Type B pancreatic cell (in vitro differentiated cells): ENCODE data around the gene PITPNM2. TPM values are rescaled to one million over a fixed set of nuclear protein-coding genes. Genes with fewer than 3 reads are reported as not detected.

Experiments
- DNase-seq: peaks from one replicate; pipeline ENCODE4 v3.0.0; 2021; ENCODE audit warnings: mixed read lengths; ENCODE audit not compliant: unreplicated experiment; ENCODE audit errors: extremely low spot score
- H3K27ac Mint-ChIP-seq: 2 replicates; pipeline ENCODE4 v1.8.0; 2021; ENCODE audit warnings: mild to moderate bottlenecking, mixed read lengths
- H3K27me3 Mint-ChIP-seq: 2 replicates; pipeline ENCODE4 v1.8.0; 2021; ENCODE audit warnings: mixed read lengths
- H3K36me3 Mint-ChIP-seq: 2 replicates; pipeline ENCODE4 v1.8.0; 2021; ENCODE audit warnings: mixed read lengths
- H3K4me1 Mint-ChIP-seq: one replicate; pipeline ENCODE4 v1.8.0; 2021; ENCODE audit warnings: mixed read lengths; ENCODE audit not compliant: unreplicated experiment
- H3K4me3 Mint-ChIP-seq: 2 replicates; pipeline ENCODE4 v1.8.0; 2021; ENCODE audit warnings: mild to moderate bottlenecking, mixed read lengths
- H3K9me3 Mint-ChIP-seq: 2 replicates; pipeline ENCODE4 v1.8.0; 2021; ENCODE audit warnings: mixed read lengths
- CTCF ChIP-seq: fragments of 200-600 bp; sonication (generic); conservative IDR thresholded peaks from 2 replicates; pipeline ENCODE4 v1.5.0; 2021; ENCODE audit warnings: antibody characterized with exemption, mild to moderate bottlenecking
- total RNA-seq: library from RNA; stranded (reverse); gene quantifications from 2 replicates; pipeline ENCODE4 v1.2.1, GENCODE V29; 2021; ENCODE audit warnings: low replicate concordance

The PITPNM2 gene
- total RNA-seq, 1 donor from 2014 or later, result 6.8 TPM

- TF ChIP-seq CTCF, result no peak
- peaks cover 11% of the 10 kb centered on the region for H3K36me3 Mint-ChIP-seq
- no peaks in the 10 kb centered on the region for H3K27me3 Mint-ChIP-seq
- H3K4me1 Mint-ChIP-seq, result no peaks in the 10 kb centered on the region
- no peak overlapping the region for H3K27ac Mint-ChIP-seq
- no peak for DNase-seq
- no peaks in the 10 kb centered on the region for H3K9me3 Mint-ChIP-seq
- no peak overlapping the region for H3K4me3 Mint-ChIP-seq
Measured at GRCh38 chr12:123171967-123172366, 21.1 kb upstream of the PITPNM2 start.

- Mint-ChIP-seq H3K36me3 (peaks cover 9% of the 10 kb centered on the region), H3K4me3 (no peak overlapping the region), H3K9me3 (no peaks in the 10 kb centered on the region), H3K27ac (no peak overlapping the region), H3K27me3 (no peaks in the 10 kb centered on the region), H3K4me1 (no peaks in the 10 kb centered on the region)
- TF ChIP-seq CTCF, result no peak
- DNase-seq, result no peak
Measured at GRCh38 chr12:123167329-123167728, 16.4 kb upstream of the PITPNM2 start.

- Mint-ChIP-seq H3K9me3 (no peaks in the 10 kb centered on the region), H3K36me3 (peaks cover 9% of the 10 kb centered on the region), H3K27me3 (no peaks in the 10 kb centered on the region), H3K27ac (peak overlapping the region; percentile 39), H3K4me1 (no peaks in the 10 kb centered on the region), H3K4me3 (no peak overlapping the region)
- no peak for DNase-seq
- TF ChIP-seq CTCF, result no peak
Measured at GRCh38 chr12:123165537-123165936, 14.6 kb upstream of the PITPNM2 start.

- H3K9me3 Mint-ChIP-seq, result no peaks in the 10 kb centered on the region
- H3K36me3 Mint-ChIP-seq, result peaks cover 11% of the 10 kb centered on the region
- H3K27me3 Mint-ChIP-seq, result no peaks in the 10 kb centered on the region
- no peaks in the 10 kb centered on the region for H3K4me1 Mint-ChIP-seq
- H3K27ac Mint-ChIP-seq, result no peak overlapping the region
- no peak for TF ChIP-seq CTCF
- DNase-seq, result no peak
- H3K4me3 Mint-ChIP-seq, result no peak overlapping the region
Measured at GRCh38 chr12:123164710-123165261, 13.9 kb upstream of the PITPNM2 start.

GRCh38 chr12:123164222-123164621 lies 13.3 kb upstream of the PITPNM2 start:
- Mint-ChIP-seq H3K4me1 (no peaks in the 10 kb centered on the region), H3K9me3 (no peaks in the 10 kb centered on the region), H3K36me3 (peaks cover 11% of the 10 kb centered on the region), H3K4me3 (no peak overlapping the region), H3K27me3 (no peaks in the 10 kb centered on the region), H3K27ac (no peak overlapping the region)
- DNase-seq, result no peak
- no peak for TF ChIP-seq CTCF

- DNase-seq, result no peak
- TF ChIP-seq CTCF, result no peak
- H3K4me3 Mint-ChIP-seq, result no peak overlapping the region
- H3K27ac Mint-ChIP-seq, result peak overlapping the region; percentile 8
- H3K9me3 Mint-ChIP-seq, result no peaks in the 10 kb centered on the region
- H3K36me3 Mint-ChIP-seq, result peaks cover 11% of the 10 kb centered on the region
- H3K4me1 Mint-ChIP-seq, result no peaks in the 10 kb centered on the region
- H3K27me3 Mint-ChIP-seq, result no peaks in the 10 kb centered on the region
Measured at GRCh38 chr12:123163227-123163626, 12.3 kb upstream of the PITPNM2 start.
